GM19372 (cell line): ENCODE measurements around the gene NEURL3.

Experiments used
- ATAC-seq: cut with Tn5 transposase; IDR thresholded peaks from one replicate; pipeline ENCODE4 v1.9.1; 2021; ENCODE audit warnings: mild to moderate bottlenecking, low read depth, moderate library complexity; ENCODE audit not compliant: unreplicated experiment

The NEURL3 gene

DNA sequence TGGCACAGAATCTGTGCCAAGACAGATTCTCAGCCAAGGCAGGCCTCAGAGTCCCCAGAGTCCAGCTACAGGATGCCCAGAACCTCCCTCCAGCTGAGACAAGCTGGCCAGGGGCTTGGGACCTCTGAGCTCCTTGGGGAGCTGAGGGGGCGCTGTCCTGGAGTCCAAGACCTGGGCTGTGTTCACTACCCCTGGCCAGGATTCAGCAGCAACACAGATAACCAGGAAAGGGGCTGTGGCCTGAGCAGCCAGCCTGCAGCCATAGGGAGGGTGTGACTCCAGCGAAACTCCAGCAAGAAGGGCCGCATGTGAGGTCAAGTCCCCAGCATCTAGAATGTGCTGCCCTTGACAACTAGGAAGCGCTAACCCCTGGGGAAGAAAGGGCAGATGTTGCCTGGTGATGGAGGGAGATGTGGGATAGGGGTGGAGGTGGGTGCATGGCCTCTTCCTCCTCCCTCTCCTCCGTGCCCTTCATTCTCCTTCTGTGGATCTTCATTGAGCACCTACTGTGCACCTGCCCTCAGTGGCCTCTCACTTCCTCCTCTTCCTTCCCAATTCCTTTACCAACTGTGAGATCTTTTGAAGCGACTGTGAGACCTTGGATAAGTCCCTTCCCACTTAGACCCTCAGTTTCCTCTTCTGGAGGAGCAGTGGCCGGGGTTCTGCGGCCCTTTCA is 23.7 kb upstream of the NEURL3 start:
- no peak for ATAC-seq

DNA sequence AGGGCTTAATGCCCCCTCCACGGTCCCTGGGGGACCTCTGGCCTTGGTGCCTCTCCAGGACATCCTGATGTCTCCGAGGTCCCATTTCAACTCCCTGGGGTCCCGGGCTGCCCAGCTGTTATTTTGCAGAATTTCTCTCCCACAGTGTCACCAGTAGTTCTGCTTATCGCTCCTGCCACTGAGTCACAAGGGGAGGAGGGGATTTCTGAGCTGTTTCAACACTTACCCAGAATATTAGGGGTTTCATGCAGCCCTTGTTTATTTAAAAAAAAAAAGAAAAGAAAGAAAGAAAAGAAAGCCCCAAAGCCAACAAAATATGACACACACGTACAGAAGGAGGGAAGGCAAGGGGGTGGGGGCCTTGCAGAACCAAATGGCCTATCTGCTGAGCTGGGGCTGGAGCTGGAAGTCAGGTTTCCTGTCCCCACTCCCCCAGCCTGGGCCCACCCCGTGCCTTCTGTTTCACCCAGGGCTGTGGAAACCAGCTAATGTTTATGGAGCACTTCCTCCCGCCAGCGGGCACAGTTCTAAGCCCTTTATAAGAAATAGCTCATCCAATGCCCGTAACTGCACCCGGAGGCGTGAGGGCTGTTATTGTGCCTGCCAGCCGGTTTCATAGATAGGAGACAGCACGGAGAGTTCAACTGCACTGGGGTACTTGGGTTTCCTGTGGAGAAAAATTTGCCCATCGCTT is 23.0 kb upstream of the NEURL3 start:
- no peak for ATAC-seq

DNA sequence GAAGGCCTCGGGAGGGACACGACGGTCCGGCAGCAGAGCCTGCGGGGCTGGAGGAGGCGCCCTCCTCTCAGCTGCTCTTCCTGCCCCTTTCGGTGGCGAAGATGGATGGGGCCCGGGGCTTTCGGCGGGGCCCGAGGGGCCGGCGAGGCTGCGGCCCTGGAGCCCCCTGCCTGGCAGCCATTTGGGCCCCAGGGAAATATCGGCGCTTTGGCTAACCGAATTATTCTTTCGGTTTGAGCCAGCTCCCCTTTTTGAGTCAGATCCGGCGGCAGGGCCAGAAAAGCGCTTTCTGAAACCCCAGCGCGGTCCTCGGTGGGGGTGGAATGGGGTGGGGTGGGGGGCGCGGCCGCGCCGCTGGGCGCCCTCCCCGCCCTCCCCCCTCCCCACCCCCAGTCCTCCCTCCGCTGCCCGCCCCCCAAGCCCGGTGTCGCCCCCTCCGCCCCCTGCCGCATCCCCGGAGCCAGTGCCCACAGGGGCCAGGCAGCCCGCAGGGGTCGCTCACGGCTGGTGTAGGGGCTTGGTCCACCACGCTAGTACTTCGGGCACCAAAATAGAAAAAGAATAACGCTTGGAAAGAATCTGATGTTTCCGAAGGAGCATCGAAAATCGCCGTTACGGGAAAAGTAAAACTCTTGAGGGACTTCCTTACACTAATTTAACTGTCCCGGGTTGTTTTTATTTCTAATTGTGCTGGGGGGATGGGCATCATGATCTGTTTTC is 22.3 kb upstream of the NEURL3 start:
- no peak for ATAC-seq

DNA sequence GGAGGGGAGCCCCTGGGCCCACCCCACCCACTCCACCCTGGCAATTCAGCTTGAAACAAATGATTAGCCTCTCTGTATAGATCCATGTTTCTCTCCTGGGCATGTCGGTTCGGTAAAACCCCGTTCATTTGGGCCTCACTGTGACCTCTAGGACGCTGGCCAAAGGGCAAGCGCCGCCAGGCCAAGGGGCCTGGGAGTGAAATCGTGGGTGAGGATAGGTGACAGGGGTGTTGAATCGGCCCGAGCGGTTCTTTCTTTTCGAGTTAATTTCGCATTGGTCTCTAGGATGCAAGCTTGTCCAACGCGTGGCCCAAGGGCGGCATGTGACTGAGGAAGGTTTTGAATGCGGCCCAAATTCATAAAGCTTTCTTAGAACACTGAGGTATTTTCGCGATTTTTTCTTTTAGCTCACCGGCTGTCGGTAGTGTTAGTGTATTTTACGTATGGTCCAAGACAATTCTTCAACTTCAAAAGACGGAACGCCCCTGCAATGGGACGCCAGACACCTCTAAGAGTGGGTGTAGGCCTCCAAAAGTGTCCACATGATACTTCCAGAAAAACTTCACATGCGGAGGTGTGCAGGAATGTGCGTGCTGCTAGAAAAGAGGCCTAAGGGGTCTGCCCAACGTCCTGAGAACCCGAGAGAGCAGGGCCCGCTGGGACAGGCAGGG is 21.6 kb upstream of the NEURL3 start:
- ATAC-seq = no peak

DNA sequence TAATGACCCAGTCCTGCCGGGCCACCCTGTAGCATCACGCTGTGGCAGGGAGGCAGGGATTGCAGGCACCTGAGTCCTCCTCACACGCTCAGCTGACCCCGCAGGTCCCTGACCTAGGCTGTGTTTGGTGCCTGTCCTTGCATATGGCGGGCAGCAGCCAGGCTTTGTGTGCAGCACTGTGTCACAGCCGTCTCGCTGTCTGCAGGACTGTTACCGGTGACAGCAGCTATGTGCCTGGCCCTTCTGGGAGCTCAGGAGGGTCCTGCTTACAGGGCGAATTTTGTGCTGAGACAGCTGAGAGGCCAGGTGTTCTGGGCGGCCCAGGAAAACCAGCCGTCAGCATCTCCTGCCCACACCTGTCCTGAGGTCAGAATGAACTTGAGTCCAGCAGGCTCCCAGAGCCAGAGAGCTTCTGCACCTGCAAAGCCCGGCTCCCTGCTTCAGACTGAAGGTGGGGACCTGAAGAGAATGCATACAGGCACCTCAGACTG is 21.0 kb upstream of the NEURL3 start:
- ATAC-seq = no peak

DNA sequence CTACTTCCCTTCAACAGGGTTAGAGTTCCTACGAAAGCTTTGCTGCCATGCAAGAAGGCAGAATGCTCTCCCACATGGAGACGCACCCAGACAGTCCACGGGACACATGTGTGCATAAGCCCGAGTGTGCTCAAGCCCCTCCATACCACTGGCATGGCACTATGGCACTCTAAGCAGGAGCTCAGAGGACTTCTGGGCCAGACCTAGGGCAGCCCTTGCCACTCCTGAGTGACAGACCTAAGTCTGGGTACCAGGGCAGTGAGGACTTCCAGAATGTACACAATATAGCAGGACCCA is 20.0 kb upstream of the NEURL3 start:
- no peak for ATAC-seq

DNA sequence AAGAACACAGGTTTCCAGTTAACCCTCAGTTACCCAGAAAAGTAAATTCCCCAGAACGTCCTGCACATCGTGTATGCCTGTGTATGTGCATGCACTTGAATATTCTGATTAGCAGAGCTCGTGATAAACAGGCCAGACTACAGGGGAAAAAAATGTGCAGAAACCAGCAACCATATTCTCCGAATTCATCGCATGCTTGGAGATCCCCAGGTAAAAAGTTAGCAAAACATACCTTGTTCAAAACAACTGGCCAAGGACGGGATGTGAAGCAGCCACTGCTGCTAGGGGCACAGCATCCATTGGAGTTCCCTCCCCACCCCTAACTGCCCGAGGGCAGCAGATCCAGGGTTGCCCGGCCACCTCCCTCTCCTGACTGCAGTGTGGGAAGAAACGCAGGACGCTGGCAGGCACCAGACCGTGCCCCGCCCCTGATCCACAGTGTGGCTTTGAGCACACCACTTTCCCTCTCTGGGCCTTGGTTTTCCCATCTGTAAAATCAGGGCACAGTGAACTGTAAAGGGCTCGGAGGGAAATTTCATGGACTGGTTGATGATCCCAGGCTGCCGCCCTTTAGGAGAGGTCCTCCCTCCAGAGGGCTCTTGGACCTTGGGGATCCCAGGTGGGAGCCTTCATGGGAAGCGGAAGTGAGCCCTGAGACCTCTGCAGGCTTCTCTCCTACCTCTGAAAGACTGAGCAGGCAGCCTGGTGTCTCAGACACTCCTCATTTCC is 19.5 kb upstream of the NEURL3 start:
- ATAC-seq = no peak

DNA sequence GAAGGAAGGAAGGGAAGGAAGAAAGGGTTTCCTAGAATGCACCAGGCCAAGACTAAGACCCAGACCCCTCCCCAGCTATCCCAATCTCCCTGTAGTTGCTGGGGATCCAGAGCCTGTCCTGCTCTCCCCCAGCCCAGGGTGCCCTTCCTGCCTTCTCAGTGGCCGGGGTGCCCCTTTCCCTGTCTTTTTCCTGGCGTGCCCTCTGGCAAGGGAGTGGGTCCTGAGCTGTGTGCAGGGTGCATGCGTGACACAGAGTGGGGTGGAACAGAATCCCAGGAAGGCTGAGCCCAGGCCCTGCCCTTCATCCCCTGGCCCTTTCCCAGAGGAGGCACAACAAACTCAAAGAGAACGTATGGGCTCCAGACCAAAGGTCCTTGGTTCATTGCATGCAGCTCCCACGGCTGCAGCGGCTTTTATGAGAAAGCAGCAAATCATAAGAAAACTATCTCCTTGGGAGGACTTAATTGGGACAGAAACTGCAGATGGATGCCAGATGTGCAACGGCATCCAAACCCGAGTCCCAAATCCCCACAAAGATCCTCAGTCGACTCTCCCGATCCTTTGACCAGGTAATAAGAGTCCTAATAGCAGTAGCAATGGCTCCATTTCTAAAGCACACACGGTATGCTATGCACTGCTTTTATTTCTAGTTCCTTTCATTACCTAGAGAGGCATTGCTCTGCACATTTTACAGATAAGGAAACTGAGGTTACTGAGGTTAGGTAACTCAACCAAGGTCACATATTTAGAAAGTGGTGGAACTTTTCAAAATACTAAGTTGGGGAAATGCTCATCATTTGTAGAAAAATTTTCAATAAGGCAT is 18.7 kb upstream of the NEURL3 start:
- no peak for ATAC-seq

DNA sequence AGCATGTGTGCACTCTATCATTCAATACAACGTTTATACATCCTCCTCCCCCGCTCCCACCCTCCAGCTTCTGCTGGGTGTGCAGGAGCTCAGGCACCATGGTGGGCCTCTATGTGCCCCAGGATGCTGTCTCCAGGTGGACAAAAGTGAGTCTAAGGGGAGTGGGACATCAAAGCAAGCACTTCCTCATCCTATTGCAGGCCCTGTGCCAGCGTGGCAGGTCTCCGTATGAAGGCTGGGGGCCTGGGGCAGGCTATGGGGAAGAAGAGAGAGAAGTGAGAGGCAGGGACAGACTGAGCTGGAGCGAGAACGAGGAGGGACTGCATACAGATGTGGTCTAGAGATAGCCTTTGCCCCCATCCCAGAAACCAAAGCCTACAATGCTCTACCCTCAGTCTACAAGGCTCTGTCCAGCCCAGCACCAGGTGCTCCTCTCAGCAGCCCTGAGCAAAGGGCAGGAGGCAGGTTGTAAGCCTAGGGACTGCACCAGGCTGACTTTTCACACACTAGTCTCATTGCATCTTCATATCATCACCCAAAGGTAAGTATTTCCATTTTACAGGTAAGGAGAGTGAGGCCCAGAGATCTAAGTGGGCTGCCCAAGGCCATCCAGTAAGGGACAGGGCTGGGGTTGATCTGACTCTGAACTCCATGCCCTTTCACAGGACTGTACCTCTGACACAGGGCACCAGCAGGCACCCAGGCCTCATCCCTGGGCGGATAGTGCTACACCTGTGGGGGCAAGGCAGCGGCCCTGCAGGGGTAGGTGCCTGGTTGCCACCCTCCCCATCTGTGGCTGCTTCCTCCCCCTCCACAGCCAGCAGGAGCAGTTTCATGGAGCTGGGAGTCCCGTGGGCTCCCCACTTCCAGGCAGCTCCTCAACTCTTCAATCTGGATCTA is 17.4 kb upstream of the NEURL3 start:
- ATAC-seq = no peak

DNA sequence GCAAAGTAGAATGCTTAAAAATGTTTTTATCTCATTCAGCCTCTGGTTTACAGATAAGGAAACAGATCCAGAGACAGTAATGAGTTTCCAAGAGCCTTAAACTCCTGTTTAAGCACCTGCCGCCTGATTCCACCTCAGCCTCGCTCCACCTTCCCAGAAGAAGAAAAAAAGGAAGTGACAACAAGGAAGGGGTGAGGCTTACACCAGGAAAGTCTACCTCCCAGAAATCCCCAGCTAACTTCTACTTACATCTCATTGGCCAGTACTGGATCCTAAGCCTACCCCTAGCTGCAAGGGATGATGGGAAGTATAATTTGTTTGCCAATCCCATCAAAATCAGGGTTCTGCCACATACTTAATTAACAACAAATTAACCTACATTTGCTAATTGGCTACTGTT is 16.1 kb upstream of the NEURL3 start:
- ATAC-seq = no peak

DNA sequence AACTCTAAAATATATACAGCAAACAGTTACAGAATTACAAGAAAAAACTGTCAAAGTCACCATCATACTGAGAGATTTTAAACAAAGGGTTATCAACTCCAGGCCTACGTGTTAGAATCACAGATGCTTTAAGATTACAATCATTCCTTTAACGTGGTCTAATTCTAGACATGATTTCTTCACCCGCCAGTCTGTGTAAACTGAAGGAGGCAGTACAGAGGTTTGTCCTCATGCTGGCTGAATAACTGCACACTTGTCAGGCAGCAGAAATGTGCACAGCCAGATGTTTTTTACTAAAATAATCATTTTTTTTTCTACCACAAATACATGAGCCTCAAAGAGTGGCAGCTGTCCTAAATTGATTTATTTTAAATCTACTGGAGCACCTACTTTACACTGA is 15.5 kb upstream of the NEURL3 start:
- ATAC-seq = no peak

DNA sequence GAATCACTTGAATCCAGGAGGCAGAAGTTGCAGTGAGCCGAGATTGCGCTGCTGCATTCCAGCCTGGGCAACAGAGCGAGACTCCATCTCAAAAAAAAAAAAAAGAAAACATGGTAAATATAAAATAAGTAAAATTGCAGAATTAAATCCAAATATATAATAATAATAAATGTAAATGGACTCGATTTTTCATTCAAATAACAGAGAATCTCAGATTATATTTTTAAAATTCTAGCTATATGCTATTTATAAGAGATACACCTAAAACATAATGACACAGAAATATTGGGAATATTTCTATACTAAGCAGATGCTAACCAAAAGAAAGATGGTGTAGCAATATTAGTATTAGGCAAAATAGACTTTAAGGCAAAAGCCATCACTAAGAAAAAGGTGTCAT is 15.1 kb upstream of the NEURL3 start:
- ATAC-seq = no peak

DNA sequence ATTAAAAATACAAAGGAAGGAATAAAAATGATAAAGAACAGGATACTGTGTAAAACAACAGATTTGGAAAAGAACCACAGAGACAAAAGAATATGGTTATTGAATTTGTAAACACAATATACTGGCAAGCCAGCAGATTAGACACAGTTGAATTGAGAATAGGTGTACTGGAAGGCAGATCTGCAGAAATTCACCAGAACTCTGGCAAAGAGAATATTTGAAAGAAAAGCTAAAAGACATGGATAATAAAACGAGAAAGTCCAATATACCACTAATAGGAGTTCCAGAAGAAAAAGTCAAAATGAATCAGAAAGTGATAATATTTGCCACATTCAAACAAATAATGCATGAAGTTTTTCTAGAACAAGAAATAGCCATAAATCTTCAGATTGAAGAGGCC is 11.9 kb upstream of the NEURL3 start:
- ATAC-seq = no peak

DNA sequence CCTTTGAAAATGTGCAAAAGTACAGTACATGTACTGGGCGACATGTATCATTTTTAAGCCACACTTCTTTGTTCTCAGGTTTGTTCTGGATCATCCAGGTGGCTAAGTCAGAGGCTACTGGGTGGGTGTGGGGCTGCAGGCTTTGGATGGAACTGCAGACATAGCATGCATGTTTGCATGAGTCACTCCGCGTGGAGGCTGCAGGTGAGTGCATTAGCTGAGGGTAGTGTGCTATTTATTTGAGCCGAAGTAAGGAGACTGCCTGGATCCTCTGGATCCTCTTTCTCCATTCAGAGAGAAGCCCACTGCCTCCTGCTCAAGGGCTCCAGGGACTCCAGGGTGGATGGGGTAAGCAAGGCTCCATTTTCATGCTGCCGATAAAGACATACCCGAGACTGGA is 9.4 kb upstream of the NEURL3 start:
- no peak for ATAC-seq

DNA sequence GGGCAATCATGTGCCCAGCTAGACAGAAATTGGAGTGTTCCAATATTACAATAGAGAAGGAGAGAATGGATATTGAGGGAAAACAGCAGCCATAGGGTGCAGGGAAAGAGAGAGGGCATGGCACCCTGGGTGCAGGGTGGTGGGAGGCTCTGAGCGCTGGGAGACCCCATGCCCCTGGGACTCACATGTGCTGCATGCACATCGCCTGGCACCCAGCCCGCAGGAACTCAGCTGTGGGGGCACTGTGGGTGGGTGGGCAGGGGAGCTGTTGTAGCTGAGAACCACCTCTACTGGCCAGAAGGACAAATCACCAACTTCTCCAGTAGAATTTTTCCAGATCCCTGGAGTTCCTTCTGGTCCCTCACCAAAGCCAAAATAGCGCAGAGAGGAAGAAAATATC is 7.2 kb upstream of the NEURL3 start:
- ATAC-seq = no peak

DNA sequence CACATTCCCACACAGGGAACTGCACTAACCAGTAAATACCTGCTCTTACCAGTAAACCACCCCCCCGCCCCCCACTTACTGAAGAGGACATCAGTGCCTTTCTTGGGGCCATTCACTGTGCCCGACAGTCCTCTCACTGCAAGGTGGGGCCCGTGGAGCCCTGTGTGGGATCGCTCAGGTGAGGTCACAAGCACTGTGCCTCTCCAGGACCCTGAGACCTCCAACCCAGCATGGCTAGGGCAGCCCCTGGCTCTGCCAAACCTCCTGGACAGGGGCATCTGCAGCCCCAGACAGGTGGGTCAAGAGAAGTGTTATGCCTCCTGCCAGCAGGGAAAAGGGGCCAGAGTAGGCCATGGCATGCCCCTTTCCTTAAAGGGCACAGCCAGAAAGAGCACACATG is 6.7 kb upstream of the NEURL3 start:
- no peak for ATAC-seq

DNA sequence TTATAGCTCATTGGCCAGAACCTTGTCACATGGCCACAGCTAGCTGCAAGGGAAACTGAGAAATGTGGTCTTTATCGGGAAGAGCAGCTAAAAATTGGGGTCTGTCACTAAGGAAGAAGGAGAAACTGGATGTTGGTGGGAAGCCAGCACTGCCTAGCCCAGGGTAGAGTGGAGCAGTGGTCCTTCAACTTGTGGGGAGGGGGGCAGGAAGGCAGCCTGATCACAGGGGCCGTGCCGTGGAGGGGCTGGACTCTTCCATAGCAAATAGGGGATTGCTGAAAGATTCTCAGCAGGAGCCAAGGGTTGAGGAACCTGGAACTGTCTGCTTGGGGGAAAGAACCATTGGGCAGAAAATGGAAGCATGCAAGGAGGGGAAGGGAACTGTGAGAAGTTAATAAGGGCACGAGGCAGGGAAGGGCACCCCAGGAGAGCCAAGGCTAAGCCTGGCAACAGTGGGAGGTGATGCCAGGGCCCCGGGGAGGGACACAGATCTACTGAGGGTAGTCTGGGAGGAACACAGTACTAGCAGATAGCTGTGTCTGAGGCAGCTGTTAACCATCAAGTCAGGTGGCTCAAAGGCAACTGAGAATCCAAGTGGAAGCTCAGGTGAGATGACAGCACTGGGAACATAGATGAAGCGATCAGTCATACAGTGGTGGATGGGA is 5.9 kb upstream of the NEURL3 start:
- no peak for ATAC-seq

DNA sequence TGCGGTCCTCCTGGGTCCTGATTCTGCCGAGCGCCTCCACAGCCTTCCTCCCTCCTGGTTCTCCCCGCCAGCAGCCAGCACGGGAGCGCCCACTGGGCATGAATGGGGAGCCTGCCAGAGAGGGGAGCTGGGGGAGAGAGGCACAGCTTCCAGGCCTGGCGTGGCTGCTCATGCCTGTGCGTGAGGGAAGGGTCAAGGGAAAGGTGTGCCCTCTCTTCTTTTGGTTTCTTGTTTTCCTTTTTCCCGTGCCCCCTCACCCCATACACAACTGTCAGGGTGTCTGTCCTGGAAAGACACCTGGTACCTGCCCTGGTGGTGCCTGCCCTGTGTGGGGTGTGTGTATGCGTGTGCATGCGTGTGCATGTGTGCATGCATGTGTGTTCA is 4.7 kb upstream of the NEURL3 start:
- no peak for ATAC-seq
